8988T (cell line): Measurements from ENCODE around the gene POLA1.

Experiments used
- DNase-seq: peaks from one replicate; pipeline ENCODE4 v3.0.0; 2011

POLA1 gene

GRCh38 chrX:24877854-24878650, 184.3 kb downstream of the POLA1 start:
- no peak for DNase-seq

- DNase-seq = no peak
These were observed 186.0 kb downstream of the POLA1 start for GRCh38 chrX:24879679-24880078.

GRCh38 chrX:24886916-24887315, 193.2 kb downstream of the POLA1 start:
- DNase-seq = no peak

GRCh38 chrX:24890677-24891076, 197.0 kb downstream of the POLA1 start:
- no peak for DNase-seq

GRCh38 chrX:24899391-24899790, 205.7 kb downstream of the POLA1 start:
- no peak for DNase-seq

GRCh38 chrX:24900234-24900633, 206.5 kb downstream of the POLA1 start:
- DNase-seq = no peak

DNA sequence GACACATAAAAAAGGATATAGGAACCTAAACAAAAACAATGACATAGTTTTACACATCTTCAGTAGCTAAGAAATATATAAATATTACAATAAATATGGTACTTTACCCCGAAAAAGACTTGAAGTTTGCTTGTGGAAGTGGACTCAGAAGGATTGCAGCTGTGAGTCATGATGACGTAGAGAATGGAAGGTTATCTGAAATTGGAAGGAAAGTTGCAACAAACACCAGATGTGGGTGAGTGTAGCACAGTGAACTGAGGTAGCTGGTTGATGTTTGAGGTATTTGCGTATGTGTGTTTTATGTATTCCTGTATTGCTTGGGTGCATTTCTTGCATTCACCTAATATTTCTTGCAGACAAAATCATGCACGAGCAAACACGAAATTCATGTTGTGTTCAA, 209.1 kb downstream of the POLA1 start:
- DNase-seq = no peak

DNA sequence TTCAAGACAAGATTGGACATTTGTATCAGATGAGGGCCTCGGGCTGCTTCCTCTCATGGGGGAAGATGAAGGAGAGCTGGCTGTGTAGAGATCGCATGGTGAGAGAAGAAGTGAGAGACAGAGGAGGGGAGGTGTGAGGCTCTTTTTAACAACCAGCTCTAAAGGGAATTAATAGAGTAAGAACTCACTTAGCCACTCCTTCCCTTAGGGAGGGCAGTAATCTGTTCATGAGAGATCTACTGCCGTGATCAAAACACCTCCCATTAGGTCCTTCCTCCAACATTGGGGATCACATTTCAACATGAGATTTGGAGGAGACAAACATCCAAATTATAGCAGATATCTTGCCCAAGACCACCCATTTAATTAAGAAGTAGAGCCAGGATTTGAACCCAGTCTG, 225.0 kb downstream of the POLA1 start:
- no peak for DNase-seq

DNA sequence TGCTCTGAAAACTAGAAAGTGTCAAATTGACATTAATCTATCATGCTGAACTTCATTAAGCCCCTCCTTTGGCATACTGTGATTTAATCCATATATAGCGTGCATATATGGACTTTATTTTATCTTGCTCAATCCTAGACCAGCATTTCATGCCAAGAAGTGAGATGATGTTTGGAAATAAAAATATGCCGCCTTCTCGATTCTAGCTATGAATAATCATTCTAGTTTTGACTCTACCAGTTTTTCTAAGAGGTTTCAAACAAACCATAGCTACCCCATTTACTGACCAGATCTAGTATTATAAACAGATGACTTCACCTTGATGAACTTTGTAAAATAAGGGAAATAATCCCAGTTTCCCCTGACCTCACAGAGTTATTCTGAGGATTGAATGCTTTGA, 227.1 kb downstream of the POLA1 start:
- DNase-seq = no peak

DNA sequence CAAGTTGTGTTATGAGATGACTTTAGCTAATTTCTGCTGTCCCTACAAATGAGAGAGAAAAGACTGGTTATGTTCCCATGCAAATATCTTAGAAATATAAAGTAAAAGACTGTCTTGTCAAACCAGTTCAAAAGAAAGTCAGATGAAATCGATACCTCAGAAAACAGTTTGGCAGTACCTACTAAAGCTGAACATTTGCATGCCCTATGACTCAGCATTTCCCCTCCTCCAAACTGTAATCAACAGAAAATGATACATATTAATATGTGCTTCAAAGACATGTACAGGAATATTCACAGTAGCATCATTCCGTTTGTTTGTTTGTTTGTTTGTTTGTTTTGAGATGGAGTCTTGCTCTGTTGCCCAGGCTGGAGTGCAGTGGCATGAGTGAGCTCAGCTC, 231.7 kb downstream of the POLA1 start:
- no peak for DNase-seq

DNA sequence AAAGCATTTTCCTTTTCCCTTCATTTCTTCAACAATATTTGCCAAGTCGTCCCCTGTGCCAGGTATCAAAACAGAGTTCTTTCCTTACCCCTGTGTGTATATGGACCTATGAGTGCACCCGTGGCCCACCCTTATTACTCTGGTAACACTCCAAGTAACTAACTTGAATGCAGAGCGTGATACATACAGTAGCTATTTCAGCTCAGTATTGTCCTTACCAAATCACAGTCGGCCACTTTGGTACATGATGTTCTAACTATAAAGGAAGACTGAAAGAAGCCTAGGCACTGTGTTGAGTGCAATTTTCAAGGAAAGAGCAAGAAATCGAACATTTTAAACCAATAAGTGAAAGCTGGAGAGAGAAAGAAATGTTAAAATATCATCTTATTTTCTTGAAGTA, 233.7 kb downstream of the POLA1 start:
- no peak for DNase-seq

DNA sequence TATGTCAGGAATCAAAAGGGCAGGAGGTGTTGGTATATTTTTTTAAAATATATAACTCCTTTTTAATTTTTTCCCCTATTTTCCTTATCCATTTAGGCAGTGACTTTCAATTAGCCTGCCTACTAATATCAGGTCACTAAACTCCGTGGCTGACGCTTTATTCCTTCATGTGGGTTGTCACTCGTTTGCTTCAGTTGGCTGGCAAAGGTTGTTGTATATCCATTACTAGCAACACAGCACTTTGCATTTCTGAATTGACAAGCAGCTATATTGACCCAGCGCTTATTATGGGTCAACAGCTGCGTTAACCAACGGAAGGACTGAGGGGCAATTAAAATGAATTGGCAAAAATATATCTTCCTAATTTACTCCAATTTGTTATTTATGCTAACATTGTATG, 234.4 kb downstream of the POLA1 start:
- DNase-seq = no peak

- no peak for DNase-seq
These were observed 240.6 kb downstream of the POLA1 start for GRCh38 chrX:24934279-24934678.

DNA sequence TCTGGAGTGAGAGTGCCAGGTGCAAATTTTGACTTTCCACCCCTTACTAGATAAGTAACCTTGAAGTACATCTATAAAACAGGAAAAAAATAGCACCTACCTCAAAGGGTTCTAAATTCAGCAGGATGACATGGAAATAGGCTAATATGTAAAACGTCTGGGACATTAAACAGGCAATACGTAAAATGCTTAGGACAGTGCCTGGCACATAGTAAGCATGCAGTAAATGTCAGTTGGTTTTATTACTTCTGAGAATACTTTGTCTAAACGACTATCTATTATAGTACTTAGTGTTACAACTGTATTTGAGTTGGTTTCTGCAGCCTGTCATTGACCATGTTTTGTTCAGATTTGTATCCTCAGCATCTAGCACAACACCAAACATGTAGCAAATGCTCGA, 251.3 kb downstream of the POLA1 start:
- DNase-seq = no peak

GRCh38 chrX:24946369-24946768, 252.7 kb downstream of the POLA1 start:
- no peak for DNase-seq

DNA sequence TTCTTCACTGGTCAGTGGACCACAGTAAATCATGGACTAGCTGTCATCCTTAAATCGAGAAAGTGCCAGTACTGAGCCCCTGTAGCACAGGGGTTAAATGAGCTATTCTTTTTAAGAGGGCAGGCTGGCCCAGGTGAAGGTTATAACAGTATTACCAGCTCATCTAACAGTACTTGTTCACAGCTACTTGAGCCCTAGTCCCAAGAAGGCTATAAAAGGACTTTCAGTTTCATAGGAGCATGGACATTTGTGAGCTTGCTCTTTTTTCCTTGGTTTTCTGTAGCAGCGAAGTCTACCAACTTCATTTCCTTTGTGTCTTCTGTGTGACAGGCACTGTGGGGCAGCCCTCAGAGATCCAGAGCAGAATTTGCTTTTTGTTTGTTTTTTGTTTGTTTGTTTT, 261.0 kb downstream of the POLA1 start:
- DNase-seq = no peak

DNA sequence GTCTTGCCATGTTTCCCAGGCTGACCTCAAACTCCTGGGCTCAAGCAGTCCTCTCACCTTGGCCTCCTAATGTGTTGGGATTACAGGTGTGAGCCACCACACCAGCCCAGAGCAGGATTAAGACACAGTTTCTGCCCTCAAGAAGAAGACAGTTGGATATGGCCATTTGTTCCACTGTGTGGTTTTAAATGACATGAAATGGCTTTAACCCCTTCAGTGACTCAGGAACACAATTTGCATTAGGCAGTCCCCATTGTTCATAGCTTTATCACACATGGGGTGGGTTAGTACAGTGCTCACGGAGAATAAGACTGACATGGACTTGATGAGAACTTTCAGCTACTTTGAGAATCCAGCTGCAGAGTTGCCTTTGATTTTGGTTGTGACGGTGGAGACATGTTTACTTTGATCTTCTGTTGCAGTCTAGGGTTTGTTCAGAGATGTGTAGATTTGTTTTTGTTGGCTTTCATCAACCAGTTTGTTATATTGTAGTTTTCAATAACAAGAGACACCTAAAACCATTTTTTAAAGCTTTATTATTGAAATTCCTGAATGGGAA, 261.7 kb downstream of the POLA1 start:
- no peak for DNase-seq

DNA sequence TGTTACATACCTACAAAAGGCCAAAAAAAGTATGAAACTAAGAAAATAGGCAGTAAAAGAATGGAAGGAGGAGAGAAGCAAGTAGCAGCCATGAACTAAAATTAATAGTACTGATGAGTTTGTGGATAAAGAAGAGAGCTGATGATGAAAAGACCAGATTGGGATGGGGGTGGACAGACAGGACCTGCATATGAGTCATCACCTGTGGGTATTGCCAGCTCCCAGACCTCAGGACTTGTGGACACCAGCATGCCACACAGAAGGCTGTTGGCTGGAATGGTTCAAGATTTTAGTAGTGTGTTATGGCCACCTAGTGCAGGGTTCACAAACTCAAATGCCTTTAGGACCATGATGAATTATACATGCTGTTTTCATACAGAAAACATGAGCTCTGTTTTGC, 263.1 kb downstream of the POLA1 start:
- no peak for DNase-seq

GRCh38 chrX:24961809-24962208, 268.1 kb downstream of the POLA1 start:
- no peak for DNase-seq

- no peak for DNase-seq
These were observed 270.1 kb downstream of the POLA1 start for GRCh38 chrX:24963823-24964222.

GRCh38 chrX:24965372-24965771, 271.7 kb downstream of the POLA1 start:
- no peak for DNase-seq

GRCh38 chrX:24969812-24970211, 276.1 kb downstream of the POLA1 start:
- DNase-seq = no peak

DNA sequence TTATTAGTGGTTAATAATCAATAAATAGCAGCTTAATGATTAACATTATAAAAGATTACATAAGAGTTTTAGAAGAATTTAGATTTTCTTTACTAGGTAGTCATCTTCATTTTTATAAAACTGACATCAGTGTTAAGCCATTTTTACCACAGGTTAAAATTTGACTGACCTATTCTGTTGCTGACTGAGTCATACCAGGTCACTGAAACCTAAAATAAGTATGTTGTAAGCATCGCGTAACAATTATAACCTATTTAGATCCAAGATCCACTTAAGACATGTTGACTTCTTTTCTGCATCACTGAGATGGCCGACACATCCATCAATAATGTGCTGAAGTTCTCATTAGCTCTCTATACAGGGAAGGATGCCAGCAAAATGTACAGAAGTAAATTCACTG, 285.4 kb downstream of the POLA1 start:
- DNase-seq = no peak

- no peak for DNase-seq
These were observed 287.3 kb downstream of the POLA1 start for GRCh38 chrX:24981030-24981429.
